SK-N-SH (cell line): Measurements from ENCODE around the gene CFAP251. TPM values are rescaled to one million over a fixed set of nuclear protein-coding genes. Genes with fewer than 3 reads are reported as not detected.

Experiments used
- CTCF ChIA-PET: fragments of 300-600, 350-600 bp; formaldehyde crosslinking; extraction: SDS; loops from one replicate; lab custom pipeline; 2021; lab: Yijun Ruan, JAX
- POLR2A ChIA-PET: fragments of 350-600 bp; sonication (Branson Sonifier 250); formaldehyde crosslinking; extraction: SDS; loops from one replicate; lab custom pipeline; 2020; ENCODE audit warnings: antibody characterized with exemption, inconsistent platforms; lab: Yijun Ruan, JAX
- DNase-seq: peaks from one replicate; pipeline ENCODE4 v3.0.0; 2012
- H2AFZ ChIP-seq: fragments of 200-600 bp; sonication (generic); 2 replicates; pipeline ENCODE4 v1.8.1; 2016; ENCODE audit warnings: antibody characterized with exemption, mild to moderate bottlenecking, low read depth
- H3F3A ChIP-seq: fragments of 200-600 bp; sonication (generic); replicated peaks from 2 replicates; pipeline ENCODE3; 2016; ENCODE audit warnings: antibody characterized with exemption, mild to moderate bottlenecking; ENCODE audit not compliant: insufficient read depth
- H3K27ac ChIP-seq, 2 experiments: fragments of 200-500 bp in 1 of 2; fragments of 200-600 bp in 1 of 2; sonication (Bioruptor generic) in 1 of 2; sonication (generic), shearing (Covaris generic) in 1 of 2; 2 replicates each; pipeline versions ENCODE4 v1.5.1 to v1.6.1; 2014 to 2016; ENCODE audit warnings: low read depth in 2 of 2, inconsistent platforms in 1 of 2, low read length in 1 of 2, mild to moderate bottlenecking in 1 of 2, mixed read lengths in 1 of 2
- H3K27me3 ChIP-seq: fragments of 200-600 bp; sonication (generic), shearing (Covaris generic); 2 replicates; pipeline ENCODE4 v1.6.1; 2016; ENCODE audit warnings: mixed run types; ENCODE audit not compliant: insufficient read depth
- H3K36me3 ChIP-seq, 2 experiments: fragments of 200-500 bp in 1 of 2; fragments of 200-600 bp in 1 of 2; sonication (Bioruptor generic) in 1 of 2; sonication (generic) in 1 of 2; replicated peaks in 1 of 2; 2 replicates each; pipeline versions ENCODE3 to v1.5.1; 2014 to 2016; ENCODE audit warnings: low read length in 1 of 2, mild to moderate bottlenecking in 1 of 2; ENCODE audit not compliant: insufficient read depth in 2 of 2, control insufficient read depth in 1 of 2
- H3K4me1 ChIP-seq, 2 experiments: fragments of 200-500 bp in 1 of 2; fragments of 200-600 bp in 1 of 2; sonication (Bioruptor generic) in 1 of 2; sonication (generic), shearing (Covaris generic) in 1 of 2; 2 replicates each; pipeline versions ENCODE4 v1.5.1 to v1.6.1; 2014 to 2016; ENCODE audit warnings: low read depth in 1 of 2, low read length in 1 of 2, mixed run types in 1 of 2; ENCODE audit not compliant: insufficient read depth in 2 of 2, control insufficient read depth in 1 of 2
- H3K4me2 ChIP-seq: fragments of 200-600 bp; sonication (generic), shearing (Covaris generic); 2 replicates; pipeline ENCODE4 v1.6.1; 2017; ENCODE audit warnings: mixed run types
- H3K4me3 ChIP-seq, 2 experiments: fragments of 200-500 bp in 1 of 2; fragments of 200-600 bp in 1 of 2; sonication (Bioruptor generic) in 1 of 2; sonication (generic), shearing (Covaris generic) in 1 of 2; 2 replicates each; pipeline versions ENCODE4 v1.5.1 to v1.8.1; 2014 to 2016; ENCODE audit warnings: low read depth in 2 of 2, inconsistent platforms in 1 of 2, low read length in 1 of 2, mild to moderate bottlenecking in 1 of 2, mixed read lengths in 1 of 2, moderate library complexity in 1 of 2
- H3K79me2 ChIP-seq: fragments of 200-600 bp; sonication (generic); 2 replicates; pipeline ENCODE4 v1.8.1; 2017; ENCODE audit warnings: mild to moderate bottlenecking; ENCODE audit not compliant: insufficient read depth
- H3K9ac ChIP-seq: fragments of 200-600 bp; sonication (generic); 2 replicates; pipeline ENCODE4 v1.6.1; 2017; ENCODE audit warnings: mixed run types
- H3K9me2 ChIP-seq: fragments of 200-600 bp; sonication (generic); 2 replicates; pipeline ENCODE4 v1.6.1; 2017; ENCODE audit warnings: mixed run types
- H3K9me3 ChIP-seq: fragments of 200-600 bp; sonication (generic); 2 replicates; pipeline ENCODE4 v1.6.1; 2017; ENCODE audit warnings: mixed run types, mild to moderate bottlenecking, moderate library complexity
- H4K20me1 ChIP-seq: fragments of 200-600 bp; sonication (generic); 2 replicates; pipeline ENCODE4 v1.6.1; 2017; ENCODE audit warnings: mild to moderate bottlenecking, mixed run types; ENCODE audit not compliant: insufficient read depth
- CTCF ChIP-seq: fragments of 200-600 bp; sonication (generic); IDR thresholded peaks from 2 replicates; pipeline ENCODE4 v1.6.1; 2017; ENCODE audit warnings: antibody characterized with exemption, mild to moderate bottlenecking, moderate library complexity
- ELF1 ChIP-seq: IDR thresholded peaks from 2 replicates; pipeline ENCODE4 v1.4.0; 2012
- EP300 ChIP-seq, 2 experiments: IDR thresholded peaks; 2 replicates each; pipeline versions ENCODE4 v1.4.0 to v1.6.1; 2012; ENCODE audit warnings: borderline replicate concordance in 1 of 2, low read depth in 1 of 2, low read length in 1 of 2
- EZH2phosphoT487 ChIP-seq: fragments of 200-600 bp; sonication (generic); IDR thresholded peaks from 2 replicates; pipeline ENCODE4 v1.6.1; 2017; ENCODE audit warnings: low read depth, mixed run types, mild to moderate bottlenecking, antibody characterized with exemption, moderate library complexity, borderline replicate concordance
- FOSL2 ChIP-seq: IDR thresholded peaks from 2 replicates; pipeline ENCODE4 v1.4.0; 2012; ENCODE audit warnings: low read depth, mild to moderate bottlenecking, moderate library complexity, borderline replicate concordance
- FOXM1 ChIP-seq: IDR thresholded peaks from 2 replicates; pipeline ENCODE4 v1.4.0; 2012; ENCODE audit warnings: low read depth, mild to moderate bottlenecking
- GABPA ChIP-seq: IDR thresholded peaks from 2 replicates; pipeline ENCODE4 v1.4.0; 2012; ENCODE audit warnings: low read depth, mild to moderate bottlenecking
- JUND ChIP-seq: IDR thresholded peaks from 2 replicates; pipeline ENCODE4 v1.4.0; 2012
- MAX ChIP-seq: IDR thresholded peaks from 2 replicates; pipeline ENCODE4 v1.4.0; 2012; ENCODE audit warnings: low read depth
- MEF2A ChIP-seq: IDR thresholded peaks from 2 replicates; pipeline ENCODE4 v1.4.0; 2012; ENCODE audit warnings: low read depth, borderline replicate concordance
- NFIC ChIP-seq: IDR thresholded peaks from 2 replicates; pipeline ENCODE4 v1.4.0; 2012; ENCODE audit warnings: borderline replicate concordance
- NRF1 ChIP-seq: IDR thresholded peaks from 2 replicates; pipeline ENCODE4 v1.6.1; 2012; ENCODE audit warnings: low read depth, mild to moderate bottlenecking, low read length
- PBX3 ChIP-seq: IDR thresholded peaks from 2 replicates; pipeline ENCODE4; 2012
- RFX5 ChIP-seq: IDR thresholded peaks from 2 replicates; pipeline ENCODE4 v1.6.1; 2012; ENCODE audit warnings: mild to moderate bottlenecking, improper control_type of control experiment, low read length
- RXRA ChIP-seq: IDR thresholded peaks from 2 replicates; pipeline ENCODE4 v1.4.0; 2012; ENCODE audit warnings: low read depth, mild to moderate bottlenecking, borderline replicate concordance
- TAF1 ChIP-seq: IDR thresholded peaks from 2 replicates; pipeline ENCODE4 v1.6.1; 2012; ENCODE audit warnings: low read depth, mild to moderate bottlenecking, low read length, moderate library complexity, borderline replicate concordance
- WGBS: methylation state at CpG from one replicate; pipeline ENCODE4 v1.1.6; 2017; ENCODE audit warnings: low lambda C conversion rate; 5-methylcytosine and 5-hydroxymethylcytosine counted together
- polyA plus RNA-seq, 3 experiments: library from polyadenylated mRNA; depleted of rRNA; stranded (reverse); fragments of >200 nt; gene quantifications; 2 replicates each; pipeline ENCODE4 v1.2.3, GENCODE V29; 2012

CFAP251 gene
- polyA plus RNA-seq, 1 of the 3 experiments (the other 2 are of a cell fraction): 5.7 TPM

GRCh38 chr12:121992059-121992879 lies 73.9 kb downstream of the CFAP251 start (continued):
- TF ChIP-seq PBX3: peak; percentile 91
- TF ChIP-seq MAX: peak; percentile 92
- peak; percentile 83 for TF ChIP-seq FOXM1

- no peak overlapping the region for H3K27ac ChIP-seq
- no peaks in the 10 kb centered on the region for H4K20me1 ChIP-seq
- H3K4me2 ChIP-seq: peak overlapping the region; percentile 24; the same call in 1 of the 2 replicates
- peaks cover 3 to 5% of the 10 kb centered on the region in 2 experiments; a peak in 2 of 4 replicates for H3K4me1 ChIP-seq
- H3K9ac ChIP-seq: no peak overlapping the region
- H3K4me3 ChIP-seq: no peak overlapping the region
- POLR2A ChIA-PET: no interaction called here
- H3K9me2 ChIP-seq: no peaks in the 10 kb centered on the region
- WGBS: 60% methylated on average over 9 of the region's 9 CpGs
- no peak for DNase-seq
- peaks cover 20% of the 10 kb centered on the region for H3F3A ChIP-seq
- CTCF ChIA-PET: interaction anchor here (1.0 kb wide), 1 partner anchor 25 kb away, joined by 4 read pairs; the partner anchor contains the start of gene BCL7A
- no peaks in the 10 kb centered on the region for H3K79me2 ChIP-seq
- H2AFZ ChIP-seq: no peak overlapping the region
- H3K9me3 ChIP-seq: peaks cover 10% of the 10 kb centered on the region
- H3K36me3 ChIP-seq: no peaks in the 10 kb centered on the region
- no peaks in the 10 kb centered on the region for H3K27me3 ChIP-seq
- no peak for TF ChIP-seq EP300 (IDR thresholded peaks at IDR 0.05; ENCODE audit: borderline replicate concordance in 1 of 2, low read depth in 1 of 2, low read length in 1 of 2)
- no peak for TF ChIP-seq ELF1
- no peak for TF ChIP-seq EZH2phosphoT487
- no peak for TF ChIP-seq FOSL2
Measured at GRCh38 chr12:121996050-121996944, 77.9 kb downstream of the CFAP251 start.

- H3K4me3 ChIP-seq: no peak overlapping the region
- H3K27me3 ChIP-seq: no peaks in the 10 kb centered on the region
- ChIA-PET POLR2A (no interaction called here), CTCF (no interaction called here)
- peaks cover 0 to 3% of the 10 kb centered on the region in 2 experiments for H3K36me3 ChIP-seq
- H3K27ac ChIP-seq: no peak overlapping the region
- no peaks in the 10 kb centered on the region for H4K20me1 ChIP-seq
- WGBS: 87% methylated on average over 13 of the region's 13 CpGs
- DNase-seq: no peak
- H3K4me2 ChIP-seq: peak overlapping the region; percentile 24; the same call in 1 of the 2 replicates
- no peak overlapping the region for H3K9ac ChIP-seq
- H3F3A ChIP-seq: peaks cover 12% of the 10 kb centered on the region
- no peak overlapping the region for H2AFZ ChIP-seq
- peaks cover 10% of the 10 kb centered on the region for H3K9me3 ChIP-seq
- H3K9me2 ChIP-seq: no peaks in the 10 kb centered on the region
- no peaks in the 10 kb centered on the region for H3K79me2 ChIP-seq
- peaks cover 3 to 5% of the 10 kb centered on the region in 2 experiments; a peak in 2 of 4 replicates for H3K4me1 ChIP-seq
- TF ChIP-seq JUND (peak; percentile 48), GABPA (no peak), EP300 (IDR thresholded peaks at IDR 0.05; ENCODE audit: borderline replicate concordance in 1 of 2, low read depth in 1 of 2, low read length in 1 of 2) (no peak), RFX5 (no peak), TAF1 (no peak), PBX3 (0 out of 2 replicates have a peak, but pooled peaks have one; percentile 8), MAX (no peak), NRF1 (no peak), ELF1 (no peak), MEF2A (no peak), NFIC (no peak), CTCF (no peak), RXRA (no peak)
Measured at GRCh38 chr12:121996945-121997612, 78.7 kb downstream of the CFAP251 start.
